HL-60/S4 treated with phorbol 12-myristate 13-acetate at 8.2 ng/mL for 4 days and 3 days (cell line): ENCODE data around the gene ZNF665.
"Not testable (repeated sequence)": the region's sequence is repeated elsewhere in the genome, so short reads cannot be mapped to it uniquely, and the experiment has no call there.

Experiments
- in situ Hi-C: fragments of 300-500 bp; cut with MboI; formaldehyde crosslinking; loops from 2 replicates; pipeline ENCODE4 v1.15.0; 2022; ENCODE audit warnings: low sequenced_read_pairs

ZNF665 gene

DNA sequence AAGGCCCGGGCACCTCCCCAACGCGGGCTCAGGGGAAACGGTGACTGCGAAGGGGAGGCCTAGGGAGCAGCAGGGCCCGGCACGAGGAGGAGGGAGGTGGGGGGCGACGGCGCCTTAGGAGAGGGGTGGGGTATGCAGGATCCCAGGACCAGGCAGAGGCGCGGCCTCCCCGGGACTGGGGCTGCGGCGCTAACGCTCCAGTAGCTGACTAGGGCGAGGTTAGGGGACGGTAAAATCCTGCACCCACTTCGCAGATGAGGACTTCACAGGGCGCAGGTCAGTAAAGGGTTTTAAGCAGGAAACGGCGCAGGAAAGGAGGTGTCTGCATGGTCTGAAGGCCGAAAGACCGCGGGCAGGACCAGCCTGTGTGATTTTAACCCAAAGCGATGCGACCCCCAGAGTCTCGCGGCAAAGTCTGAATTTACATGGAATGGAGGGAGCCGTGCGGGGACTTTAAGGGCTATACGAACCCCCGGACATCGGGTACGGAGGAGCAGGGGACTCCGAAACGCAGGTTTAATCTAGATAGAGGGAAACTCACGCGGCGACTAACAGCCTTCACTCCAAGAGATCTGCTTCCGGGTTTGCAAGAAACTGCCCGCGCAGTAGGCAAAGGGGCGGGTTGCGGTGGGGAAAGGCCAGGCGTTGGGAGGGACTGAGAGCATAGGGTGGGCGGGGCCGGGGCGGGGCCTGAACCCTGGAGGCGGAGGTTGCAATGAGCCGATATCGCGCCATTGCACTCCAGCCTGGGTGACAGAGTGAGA lies at the start of gene ZNF665:
Gene ZNF665 (minus strand): TSS at position 588 of the 764 bp plus-strand sequence. CDS start 10,460 bp downstream, outside the sequence.
- in situ Hi-C loops = no loop called here

DNA sequence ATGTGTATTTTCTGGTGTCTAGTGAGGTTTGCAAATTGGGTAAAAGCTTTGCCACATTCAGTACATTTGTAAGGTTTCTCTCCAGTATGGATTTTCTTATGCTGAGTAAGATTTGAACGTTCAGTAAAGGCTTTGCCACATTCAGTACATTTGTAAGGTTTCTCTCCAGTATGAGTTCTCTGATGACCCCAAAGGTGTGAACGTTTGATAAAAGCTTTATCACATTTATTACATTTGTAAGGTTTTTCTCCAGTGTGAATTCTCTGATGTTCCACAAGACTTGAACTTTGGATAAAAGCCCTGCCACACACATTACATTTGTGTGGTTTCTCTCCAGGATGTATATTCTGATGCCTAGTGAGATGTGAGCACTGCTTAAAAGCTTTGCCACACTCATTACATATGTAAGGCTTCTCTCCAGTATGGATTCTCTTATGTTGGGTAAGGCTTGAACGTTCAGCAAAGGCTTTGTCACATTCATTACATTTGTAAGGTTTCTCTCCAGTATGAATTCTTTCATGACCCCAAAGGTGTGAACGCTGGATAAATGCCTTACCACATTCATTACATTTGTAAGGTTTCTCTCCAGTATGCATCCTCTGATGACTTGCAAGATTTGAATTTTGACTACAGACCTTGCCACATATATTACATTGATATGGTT lies 44.1 kb upstream of the ZNF665 start:
- in situ Hi-C loops = no loop called here

DNA sequence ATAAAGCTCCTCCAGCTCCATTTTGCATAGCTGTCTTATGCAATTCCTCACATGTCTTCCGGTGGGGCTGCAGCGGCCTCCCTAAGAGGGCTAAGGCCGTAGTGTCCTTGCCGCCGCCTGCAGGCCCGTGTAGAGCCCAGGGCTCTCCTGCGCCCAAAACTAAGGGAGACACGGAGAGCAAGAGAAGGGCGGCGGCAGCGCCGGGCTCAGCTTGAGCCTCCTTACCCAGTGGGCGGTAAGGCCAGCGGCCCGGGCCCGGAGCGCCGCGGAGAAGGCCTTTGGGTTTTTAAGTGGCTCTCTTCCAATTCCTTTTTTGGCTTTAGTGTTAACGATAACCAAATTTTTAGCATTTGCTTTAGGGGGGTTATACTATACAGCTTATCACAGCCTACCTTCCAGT lies 31.4 kb upstream of the ZNF665 start:
- in situ Hi-C loops = no loop called here

DNA sequence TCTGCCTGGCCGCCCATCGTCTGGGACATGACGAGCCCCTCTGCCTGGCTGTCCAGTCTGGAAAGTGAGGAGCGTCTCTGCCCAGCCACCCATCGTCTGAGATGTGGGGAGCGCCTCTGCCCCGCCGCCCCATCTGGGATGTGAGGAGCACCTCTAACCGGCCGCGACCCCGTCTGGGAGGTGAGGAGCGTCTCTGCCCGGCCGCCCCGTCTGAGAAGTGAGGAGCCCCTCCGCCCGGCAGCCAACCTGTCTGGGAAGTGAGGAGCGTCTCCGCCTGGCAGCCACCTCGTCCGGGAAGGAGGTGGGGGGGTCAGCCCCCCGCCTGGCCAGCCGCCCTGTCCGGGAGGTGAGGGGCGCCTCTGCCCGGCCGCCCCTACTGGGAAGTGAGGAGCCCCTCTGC lies 29.6 kb upstream of the ZNF665 start:
- in situ Hi-C loops = not testable (repeated sequence)

DNA sequence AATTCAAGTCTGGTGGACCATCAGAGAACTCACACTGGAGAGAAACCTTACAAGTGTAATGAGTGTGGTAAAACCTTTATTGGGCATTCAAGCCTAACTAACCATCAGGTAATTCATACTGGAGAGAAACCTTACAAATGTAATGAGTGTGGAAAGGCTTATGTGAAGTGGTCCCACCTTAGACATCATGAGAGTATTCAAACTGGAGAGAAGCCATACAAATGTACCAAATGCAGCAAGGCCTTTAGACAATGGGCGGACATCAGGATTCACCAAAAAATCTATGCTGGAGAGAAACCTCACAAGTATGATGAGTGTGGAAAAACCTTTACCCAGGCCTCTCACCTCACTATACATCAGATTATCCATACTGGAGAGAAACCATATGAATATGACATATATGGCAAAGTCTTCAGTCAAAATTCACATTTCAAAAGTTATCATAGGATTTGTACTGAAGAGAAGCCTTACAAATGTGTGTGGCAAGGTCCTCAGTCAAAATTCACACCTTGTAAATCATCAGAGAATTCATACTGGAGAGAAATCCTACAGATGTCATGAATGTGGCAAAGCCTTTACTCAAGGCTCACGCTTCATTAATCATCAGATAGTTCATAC lies 19.7 kb upstream of the ZNF665 start:
- in situ Hi-C loops = no loop called here

DNA sequence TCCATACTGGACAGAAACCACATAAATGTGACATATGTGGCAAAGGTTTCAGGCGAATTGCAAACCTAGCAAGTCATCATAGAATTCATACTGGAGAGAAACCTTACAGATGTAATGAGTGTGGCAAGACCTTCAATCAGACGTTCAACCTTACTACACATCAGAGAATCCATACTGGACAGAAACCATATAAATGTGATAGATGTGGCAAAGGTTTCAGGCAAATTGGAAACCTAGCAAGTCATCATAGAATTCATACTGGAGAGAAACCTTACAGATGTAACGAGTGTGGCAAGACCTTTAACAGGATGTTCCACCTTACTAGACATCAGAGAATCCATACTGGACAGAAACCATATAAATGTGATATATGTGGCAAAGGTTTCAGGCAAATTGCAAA lies 18.4 kb upstream of the ZNF665 start:
- in situ Hi-C loops = not testable (repeated sequence)

DNA sequence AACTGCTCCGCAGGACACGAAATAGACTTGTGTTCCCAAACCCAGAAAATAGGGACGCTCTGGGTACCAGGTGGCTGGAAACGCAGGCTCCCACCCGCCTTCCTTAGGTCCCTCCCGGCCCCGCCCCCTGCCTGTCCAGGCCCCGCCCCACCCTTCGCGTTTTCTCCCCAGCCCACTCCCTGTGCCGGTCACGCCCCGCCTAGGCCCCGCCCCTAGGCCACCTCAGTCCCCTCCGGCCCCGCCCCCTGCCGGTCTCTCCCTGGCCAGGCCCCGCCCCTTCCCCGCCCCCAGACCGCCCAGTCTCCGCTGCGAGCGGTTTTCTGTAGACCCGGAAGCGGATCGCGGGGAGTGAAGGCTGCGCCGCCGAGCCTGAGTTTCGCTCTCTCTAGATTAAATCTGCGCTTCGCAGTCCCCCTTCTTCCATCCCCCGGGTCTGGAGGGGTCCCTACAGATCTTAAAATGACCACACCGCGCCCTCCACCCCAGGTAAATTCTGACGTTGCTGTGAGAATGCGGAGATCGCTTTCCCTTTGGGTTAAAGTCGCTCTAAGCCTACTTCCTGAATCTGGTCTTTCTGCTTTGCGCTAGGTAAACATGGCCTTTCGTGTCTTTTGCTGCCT lies 3.7 kb upstream of the ZNF665 start:
- in situ Hi-C loops = no loop called here

DNA sequence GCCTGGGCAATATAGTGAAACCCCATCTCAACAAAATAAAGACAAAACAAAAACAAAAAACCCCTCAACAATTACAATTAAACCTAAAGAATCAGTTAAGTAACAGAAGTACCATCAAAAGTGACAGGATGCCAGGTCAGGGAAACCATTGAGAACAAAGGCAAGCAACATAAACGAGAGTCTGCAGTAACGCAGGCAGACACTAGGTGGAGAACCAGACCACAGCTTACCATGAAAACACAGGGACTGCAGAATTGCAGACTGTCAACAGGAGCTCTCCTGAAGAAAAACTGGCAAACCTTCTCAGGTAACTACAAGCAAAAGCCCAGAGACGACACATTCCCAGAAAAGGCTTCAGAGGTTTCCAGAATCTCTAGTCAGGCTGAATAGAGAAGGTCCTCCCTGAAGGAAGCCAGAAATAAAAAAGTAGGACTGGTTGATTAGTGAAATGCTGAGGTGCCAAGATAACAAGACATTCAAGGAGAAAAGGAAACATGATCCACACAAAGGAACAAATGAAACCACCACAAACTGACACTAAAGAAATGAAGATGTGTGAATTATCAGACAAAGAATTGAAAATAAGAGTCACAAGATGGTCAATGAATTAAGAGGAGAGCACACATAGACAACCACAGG lies 2.2 kb upstream of the ZNF665 start:
- in situ Hi-C loops = no loop called here

DNA sequence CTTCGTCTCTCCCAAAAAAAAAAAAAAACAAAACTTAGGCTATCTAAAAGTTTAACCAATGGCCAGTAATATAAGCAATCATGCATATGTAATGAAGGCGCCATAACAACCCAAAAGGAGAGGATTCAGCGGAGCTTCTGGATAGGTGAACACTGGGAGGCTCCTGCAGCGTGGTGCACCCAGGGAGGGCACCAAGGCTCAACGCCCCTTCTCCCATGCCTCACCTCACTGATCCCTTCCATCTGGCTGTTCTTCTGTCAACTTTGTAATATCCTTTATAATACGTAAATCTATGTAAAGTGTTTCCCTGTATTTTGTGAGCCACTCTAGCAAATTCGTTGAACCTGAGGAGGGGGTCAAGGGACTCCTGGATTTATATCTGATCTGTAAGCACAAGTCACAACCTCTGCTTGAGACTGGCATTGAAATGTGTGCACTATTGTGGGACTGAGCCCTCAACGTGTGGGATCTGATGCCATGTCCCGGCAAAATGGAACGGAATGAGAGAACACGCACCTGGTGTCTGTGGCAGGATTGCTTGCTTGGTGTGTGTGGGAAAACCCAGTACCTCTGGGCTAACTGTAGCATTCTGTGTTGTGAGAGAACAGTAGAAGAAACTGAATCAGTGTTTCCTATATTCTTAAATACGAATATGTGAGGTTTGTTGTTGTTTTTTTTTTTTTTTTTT lies 521 bp upstream of the ZNF665 start:
- in situ Hi-C loops = no loop called here

DNA sequence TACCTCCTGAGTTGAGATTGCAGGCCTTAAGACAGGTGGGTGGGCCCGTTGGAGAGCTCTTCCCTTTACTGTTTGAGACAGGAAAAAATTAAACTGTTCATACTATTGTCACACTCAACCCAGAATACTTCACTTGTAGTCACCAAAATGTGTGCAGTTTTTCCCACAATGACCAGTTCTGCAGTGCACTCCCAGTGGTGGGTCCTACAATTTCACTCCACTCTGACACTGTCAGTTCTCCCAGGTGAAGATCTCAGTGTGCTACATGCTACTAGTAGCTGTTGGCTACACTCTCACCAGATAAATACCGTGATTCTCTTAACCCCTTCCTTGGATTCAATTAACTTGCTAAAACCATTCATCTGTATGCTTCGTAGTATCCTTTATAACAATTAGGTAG lies 2.9 kb downstream of the ZNF665 start:
- in situ Hi-C loops = no loop called here

DNA sequence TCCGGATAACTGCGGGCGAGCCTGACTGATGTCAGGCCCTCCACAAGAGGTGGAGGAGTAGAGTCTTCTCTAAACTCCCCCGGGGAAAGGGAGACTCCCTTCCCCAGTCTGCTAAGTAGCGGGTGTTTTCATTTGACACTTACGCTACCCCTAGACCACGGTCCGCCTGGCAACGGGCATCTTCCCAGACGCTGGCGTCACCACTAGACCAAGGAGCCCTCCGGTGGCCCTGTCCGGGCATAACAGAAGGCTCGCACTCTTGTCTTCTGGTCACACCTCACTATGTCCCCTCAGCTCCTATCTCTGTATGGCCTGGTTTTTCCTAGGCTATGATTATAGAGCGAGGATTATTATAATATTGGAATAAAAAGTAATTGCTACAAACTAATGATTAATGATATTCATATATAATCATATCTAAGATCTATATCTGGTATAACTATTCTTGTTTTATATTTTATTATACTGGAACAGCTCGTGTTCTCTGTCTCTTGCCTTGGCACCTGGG lies 3.4 kb downstream of the ZNF665 start:
- in situ Hi-C loops = not testable (repeated sequence)

DNA sequence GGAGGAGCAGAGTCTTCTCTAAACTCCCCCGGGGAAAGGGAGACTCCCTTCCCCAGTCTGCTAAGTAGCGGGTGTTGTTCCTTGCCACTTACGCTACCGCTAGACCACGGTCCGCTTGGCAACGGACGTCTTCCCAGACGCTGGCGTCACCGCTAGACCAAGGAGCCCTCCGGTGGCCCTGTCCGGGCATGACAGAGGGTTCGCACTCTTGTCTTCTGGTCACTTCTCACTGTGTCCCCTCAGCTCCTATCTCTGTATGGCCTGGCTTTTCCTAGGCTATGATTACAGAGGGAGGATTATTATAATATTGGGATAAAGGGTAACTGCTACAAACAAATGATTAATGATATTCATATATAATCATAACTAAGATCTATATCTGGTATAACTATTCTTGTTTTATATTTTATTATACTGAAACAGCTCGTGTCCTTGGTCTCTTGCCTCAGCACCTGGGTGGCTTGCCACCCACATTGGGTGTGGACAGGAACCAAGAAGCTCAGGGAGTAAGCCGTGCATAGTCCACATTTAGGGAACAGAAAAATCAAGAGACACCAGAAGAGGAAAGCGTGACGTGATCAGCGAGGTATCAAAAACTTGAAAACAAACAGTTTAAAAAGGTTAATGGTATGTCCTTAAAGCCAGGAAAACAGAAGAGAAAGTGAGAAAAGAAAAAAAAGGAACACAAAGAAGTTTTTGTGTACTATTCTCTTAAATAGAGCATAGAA lies 7.8 kb downstream of the ZNF665 start:
- in situ Hi-C loops = not testable (repeated sequence)

DNA sequence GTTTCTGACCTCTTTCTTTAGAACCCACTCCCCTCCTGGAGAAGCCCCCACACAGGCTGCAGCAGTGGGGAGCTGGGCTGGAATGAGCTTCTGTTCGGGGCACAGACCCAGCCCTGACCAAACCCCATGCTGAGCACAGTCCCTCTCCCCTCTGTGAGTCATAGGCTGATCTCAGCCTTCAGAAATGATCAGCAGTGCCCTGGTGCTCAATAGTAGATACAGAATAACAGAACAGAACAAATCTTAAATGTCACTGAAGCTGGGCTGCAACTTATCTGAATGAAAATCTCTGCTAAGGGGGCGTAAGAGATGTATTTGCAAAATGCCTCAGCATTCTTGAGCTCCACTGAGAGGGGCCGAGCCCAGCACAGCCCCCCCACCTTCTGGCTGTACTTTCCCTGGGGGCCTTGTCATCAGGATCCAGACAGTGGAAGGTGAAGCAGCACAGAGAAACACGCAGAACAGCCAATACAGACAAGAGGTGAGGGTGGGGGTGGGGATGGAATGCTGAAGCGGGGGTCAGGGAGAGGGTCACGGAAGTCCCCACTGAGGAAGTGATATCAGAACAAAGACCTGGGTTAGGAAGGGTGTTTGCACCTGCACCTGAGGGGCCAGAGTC lies 9.9 kb downstream of the ZNF665 start:
- in situ Hi-C loops = no loop called here

DNA sequence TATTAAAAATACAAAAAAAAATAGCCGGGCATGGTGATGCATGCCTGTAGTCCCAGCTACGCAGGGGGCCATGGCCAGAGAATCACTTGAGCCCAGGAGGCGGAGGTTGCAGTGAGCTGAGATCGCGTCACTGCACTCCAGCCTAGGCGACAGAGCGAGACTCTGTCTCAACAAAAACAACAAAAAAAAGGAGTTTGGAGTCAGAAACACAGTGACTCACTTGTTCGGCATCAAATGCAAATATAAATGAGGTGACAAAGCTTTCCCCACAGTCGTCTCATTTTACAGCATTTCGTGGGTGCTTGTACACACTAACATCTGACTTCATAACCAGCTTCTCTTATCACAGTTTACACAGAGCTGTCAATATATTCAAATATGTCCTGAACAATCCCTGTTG lies 11.0 kb downstream of the ZNF665 start:
- in situ Hi-C loops = no loop called here

DNA sequence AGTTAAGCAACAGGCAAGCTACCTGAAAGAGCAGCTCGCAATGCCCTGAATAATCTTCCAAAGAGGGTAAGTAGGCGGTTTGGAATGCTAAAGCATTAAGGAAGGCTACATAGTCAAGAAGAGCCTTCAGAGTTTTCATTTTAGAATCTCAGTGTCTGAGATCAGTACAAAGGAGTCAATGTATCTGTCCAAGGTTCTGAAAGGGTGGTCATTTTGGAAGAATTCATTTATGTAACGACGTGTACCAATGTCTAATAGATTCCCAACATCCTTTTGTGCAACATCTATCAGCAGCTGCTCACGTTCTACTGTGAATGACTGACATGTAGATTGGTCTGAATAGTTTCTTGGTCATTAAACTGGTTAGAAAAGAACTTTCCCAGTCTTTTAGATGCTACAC lies 15.2 kb downstream of the ZNF665 start:
- in situ Hi-C loops = no loop called here

DNA sequence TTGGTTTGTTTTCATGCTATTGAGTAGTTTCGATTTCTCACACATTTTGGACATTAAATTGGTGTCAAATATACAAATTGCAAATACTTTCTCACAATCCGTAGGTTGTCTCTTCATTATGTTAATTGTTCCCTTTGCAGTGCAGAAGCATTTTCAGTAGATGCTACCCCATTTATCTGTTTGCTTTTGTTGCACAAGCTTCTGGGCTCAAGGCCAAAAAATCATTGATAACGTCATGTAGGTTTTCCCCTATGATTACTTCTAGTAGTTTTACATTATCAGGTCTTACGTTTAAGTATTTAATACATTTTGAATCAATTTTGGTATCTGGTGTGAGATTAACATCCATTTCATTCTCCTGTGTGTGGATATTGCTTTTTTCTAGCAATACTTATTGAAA lies 20.3 kb downstream of the ZNF665 start:
- in situ Hi-C loops = no loop called here

DNA sequence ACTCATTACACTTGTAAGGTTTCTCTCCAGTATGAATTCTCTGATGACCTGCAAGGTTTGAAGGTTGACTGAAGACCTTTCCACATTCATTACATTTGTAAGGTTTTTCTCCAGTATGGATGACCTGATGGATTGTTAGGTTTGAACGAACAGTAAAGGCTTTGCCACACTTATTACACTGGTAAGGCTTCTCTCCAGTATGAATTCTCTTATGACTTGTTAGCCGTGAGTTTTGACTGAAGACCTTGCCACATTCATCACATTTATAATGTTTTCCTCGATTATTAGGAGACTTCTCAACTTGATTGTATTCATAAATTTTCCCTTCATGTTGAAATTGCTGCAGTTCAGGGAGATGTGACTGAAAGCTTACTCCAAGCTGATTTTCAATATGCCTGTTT lies 27.5 kb downstream of the ZNF665 start:
- in situ Hi-C loops = no loop called here

DNA sequence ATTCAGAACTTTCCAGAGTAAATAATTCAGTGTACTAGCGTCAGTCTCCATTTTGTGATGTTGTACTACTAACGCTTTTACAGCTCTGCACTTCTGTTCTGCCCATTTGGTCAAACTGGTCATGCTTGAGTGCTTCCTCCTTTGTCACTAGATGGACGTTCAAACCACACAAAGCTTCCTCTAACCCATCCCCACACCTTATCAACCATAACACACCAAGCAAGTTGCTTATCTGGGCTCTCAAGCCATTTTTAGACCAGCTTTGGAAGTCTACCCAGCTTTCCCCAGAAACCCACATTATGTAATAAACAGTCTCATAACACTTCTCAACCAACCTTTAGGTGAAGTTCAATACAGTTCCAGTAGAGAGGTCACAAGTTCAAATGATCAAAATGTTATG lies 32.0 kb downstream of the ZNF665 start:
- in situ Hi-C loops = no loop called here

DNA sequence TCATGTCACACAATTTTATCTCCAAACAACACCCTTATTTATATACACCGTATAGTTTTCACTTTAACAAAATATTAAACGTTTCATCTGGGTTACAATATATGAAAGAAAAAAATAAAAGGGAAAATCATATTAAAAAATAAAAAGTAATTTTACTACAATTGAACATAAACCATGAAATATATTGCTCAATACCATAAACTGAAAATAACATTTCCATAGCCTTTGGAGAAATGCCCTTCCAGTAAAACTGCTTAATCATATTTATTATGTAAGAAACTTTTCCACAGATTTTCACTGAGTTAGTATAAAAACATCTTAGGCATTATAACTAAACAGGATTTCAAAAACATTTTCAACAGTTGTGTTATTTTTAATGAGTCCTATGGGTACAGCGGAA lies 32.8 kb downstream of the ZNF665 start:
- in situ Hi-C loops = no loop called here
